GM12873 (cell line): ENCODE results near the gene MYD88.

Experiments used
- TF ChIP-seq, protein P1 (sequence below): IDR thresholded peaks from 2 replicates; pipeline ENCODE4 v1.5.1; 2012; ENCODE audit warnings: low read depth, mild to moderate bottlenecking, moderate library complexity, low read length, control low read depth; ENCODE audit not compliant: insufficient read depth; ENCODE audit errors: missing control alignments

The MYD88 gene

DNA sequence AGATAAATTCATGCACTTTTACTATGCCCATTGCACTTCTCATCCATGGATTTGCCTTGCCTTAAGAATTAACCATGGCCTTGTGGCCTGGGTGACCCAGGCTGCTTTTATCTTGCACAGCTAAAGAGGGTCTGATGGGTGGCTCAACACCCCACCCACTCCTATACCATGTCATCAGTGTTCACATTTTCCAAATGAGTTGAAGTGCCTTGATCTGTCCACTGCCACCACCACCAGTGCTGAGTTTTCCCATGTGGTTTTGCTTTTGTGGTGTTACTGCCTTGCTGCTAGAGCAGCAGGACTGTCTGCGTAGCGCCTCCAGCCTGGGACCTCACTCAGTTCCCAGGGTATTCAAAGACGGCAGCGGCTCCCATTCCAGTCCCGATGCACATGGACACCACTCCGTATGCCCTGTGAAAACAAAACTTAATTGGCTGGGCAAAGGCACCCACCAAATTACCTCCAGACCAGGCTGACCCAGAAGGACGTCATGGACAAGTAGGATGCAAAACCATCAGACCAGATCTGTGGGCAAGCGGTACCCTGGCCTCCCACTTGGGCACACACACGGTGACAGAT, 15.7 kb upstream of the MYD88 start:
- TF ChIP-seq, protein P1, sequence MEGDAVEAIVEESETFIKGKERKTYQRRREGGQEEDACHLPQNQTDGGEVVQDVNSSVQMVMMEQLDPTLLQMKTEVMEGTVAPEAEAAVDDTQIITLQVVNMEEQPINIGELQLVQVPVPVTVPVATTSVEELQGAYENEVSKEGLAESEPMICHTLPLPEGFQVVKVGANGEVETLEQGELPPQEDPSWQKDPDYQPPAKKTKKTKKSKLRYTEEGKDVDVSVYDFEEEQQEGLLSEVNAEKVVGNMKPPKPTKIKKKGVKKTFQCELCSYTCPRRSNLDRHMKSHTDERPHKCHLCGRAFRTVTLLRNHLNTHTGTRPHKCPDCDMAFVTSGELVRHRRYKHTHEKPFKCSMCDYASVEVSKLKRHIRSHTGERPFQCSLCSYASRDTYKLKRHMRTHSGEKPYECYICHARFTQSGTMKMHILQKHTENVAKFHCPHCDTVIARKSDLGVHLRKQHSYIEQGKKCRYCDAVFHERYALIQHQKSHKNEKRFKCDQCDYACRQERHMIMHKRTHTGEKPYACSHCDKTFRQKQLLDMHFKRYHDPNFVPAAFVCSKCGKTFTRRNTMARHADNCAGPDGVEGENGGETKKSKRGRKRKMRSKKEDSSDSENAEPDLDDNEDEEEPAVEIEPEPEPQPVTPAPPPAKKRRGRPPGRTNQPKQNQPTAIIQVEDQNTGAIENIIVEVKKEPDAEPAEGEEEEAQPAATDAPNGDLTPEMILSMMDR, result no peak

DNA sequence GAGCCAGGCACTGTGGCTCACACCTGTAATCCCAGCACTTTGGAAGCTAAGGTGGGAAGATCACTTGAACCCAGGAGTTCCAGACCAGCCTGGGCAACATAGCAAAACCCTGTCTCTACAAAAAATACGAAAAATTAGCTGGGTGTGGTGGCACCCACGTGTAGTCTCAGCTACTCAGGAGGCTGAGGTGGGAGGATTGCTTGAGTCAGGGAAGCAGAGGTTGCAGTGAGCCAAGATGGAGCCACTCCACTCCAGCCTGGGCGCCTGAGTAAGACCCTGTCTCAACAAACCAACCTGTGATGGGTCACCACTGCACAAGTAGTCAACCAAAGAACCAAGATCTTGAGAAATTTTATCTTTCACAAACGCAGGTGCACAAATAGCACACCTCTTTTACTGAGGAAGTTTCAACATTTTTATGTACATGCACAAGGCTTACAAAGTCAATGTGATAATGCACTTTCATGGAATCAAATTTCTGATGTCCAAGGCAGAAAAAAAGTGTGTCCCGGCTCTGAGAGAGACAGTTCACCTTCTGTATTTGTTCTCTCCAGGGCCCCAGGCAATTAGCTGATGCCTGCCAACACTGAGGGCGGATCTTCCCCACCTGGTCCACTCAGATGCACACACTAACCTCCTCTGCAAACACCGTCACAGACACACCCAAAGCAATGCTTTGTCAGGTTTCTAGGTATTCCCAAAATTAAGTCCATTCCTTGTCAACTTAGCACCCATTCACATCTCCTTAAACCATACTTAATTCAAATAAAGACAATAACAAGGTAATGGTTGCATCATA, 13.9 kb upstream of the MYD88 start:
- TF ChIP-seq, protein P1, result no peak

DNA sequence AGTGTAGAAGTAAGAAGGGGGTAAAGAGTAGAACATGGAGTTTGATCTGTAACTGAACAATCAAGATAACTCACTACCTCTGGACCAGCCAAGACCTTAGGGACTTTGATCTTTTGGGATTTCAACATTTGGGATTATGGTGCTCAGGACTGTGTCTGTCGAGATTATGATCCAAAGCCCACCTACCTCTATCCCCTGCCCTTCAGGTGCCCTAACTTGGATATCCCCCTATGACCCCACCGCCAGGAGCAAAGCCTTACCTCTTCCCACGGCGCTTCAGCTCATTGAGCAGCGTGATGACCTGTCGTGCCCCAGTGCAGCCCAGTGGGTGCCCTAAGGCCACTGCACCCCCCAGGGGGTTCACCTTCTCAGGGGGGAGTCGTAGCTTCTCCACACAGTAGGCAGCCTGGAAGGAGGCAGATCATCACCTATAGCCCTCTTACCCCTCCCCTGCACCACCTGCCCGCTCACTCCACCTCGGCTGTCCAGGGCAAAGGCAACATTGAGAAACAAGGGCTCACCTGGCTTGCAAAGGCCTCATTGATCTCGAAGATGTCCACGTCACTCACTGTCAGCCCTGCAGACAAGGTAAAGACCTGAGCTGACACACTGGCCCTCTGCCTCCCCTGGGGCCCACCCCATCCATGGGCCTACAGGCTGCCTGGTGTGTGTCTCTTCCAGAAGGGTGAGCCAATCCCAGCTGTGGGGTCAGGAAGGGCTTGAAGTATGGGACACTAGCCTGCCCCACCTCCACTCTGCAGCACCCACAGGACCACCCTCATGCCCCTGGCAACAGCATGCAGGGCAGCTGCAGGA, 12.9 kb upstream of the MYD88 start:
- TF ChIP-seq, protein P1, result no peak

DNA sequence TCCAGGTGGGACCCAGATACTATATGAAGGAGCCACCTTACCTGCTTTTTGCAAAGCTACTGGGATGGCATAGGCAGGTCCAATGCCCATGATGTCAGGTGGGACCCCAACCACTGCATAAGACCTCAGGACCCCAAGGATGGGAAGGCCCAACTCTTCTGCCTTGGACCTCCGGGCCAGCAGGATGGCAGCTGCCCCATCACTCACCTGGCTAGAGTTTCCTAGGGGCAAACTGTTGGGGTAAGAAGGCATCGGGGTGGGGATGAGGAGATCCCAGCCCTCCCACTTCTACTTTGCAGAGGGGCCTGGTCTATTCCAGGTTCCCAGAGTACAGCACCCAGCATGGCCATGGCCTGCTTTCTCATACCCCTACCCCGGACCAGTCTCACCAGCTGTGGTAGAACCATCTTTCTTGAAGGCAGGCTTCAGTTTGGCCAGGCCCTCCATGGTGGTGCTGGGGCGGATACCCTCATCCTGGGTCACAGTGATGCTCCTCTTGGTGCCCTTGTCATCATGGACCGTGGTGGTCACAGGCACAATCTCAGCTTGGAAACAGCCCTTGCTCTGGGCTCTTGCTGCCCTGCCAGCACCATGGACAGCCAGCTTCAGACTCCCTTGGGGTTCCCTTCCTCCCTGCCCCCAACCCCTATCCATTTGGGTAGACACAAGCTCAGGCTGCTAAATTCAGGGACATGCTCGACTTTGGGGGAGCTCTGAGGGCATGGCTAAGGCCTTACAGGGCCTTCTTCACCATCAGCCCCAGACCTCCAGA, 12.2 kb upstream of the MYD88 start:
- TF ChIP-seq, protein P1, result no peak

DNA sequence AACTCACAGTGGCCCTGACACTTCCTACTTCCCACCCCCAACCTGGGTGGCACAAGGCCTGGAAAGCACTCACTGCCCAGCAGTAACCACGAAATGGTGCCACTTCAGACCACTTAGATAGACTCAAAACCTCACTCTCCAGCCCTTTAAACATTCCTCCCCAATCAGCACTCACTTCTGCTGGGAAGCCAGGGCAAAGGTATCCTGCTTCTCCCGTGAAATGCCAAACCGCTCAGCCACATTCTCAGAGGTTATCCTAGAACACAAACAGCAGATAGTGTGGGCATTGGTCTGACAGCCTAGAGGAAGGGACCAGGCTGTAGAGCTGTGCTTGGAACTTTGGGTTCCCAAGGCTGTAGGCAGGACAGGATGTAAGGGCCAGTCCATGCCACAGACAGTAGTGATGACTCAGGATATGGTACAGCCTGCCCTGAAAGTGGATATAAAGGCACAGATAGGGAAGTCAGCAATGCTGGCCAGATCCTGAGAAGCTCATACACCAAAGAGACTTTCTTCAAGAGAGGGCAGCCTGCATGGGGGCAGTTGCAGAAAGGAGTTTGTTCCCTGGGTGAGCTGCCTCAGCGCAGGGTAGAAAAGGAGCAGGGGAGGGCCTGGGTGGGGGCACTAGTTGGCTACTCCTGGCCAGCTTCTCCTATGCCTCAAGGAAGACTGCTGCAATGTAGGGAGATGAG, 10.7 kb upstream of the MYD88 start:
- TF ChIP-seq, protein P1, result no peak

DNA sequence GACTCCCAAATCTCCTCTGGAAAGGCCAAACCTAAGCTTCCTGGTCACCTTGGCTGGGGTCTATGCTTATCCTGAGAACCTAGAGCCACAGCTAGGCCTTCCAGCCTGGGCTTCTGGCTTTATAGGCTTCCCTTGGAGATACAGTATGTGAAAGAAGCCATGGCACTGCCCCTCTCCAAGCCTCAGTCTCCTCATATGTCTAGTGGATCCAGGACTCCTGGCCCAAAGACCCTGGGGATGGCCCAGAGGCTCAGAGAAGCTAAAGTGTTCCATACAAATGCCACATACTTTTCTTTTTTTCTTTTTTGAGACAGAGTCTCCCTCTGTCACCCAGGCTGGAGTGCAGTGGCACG, 10.2 kb upstream of the MYD88 start:
- TF ChIP-seq, protein P1, result no peak

DNA sequence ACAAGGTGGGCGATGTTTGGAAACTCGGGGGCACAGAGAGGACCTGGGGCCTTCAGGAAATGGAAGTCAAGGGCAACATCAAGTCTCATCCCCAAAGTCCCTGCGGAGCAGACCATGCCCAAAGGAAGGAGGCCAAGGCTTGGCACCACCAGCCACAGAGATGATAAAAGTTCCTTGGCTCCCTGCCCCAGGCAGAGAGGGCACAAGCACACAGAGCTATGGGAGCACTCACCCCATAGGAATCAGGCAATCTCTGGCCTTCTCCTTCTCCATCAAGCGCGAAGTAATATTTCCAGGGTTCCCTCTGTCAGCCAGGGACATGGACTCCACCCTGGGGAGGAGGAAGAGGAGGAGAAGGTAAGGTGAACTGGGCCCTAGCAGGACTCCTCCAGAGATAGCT, 9.4 kb upstream of the MYD88 start:
- TF ChIP-seq, protein P1, result no peak
